B cell (primary cell): ENCODE results near the gene CNKSR3. TPM values are rescaled to one million over a fixed set of nuclear protein-coding genes. Genes with fewer than 3 reads are reported as not detected.

ENCODE experiments used
- ATAC-seq: fragments of 200-7000 bp; cut with Tn5 transposase; one replicate; pipeline ENCODE4 v1.10.0; 2021; ENCODE audit warnings: low read depth, mild to moderate bottlenecking, moderate number of reproducible peaks, moderate library complexity
- CTCF ChIA-PET: fragments of 350-600 bp; sonication (Branson Sonifier 250); formaldehyde crosslinking; loops from one replicate; lab custom pipeline; 2021; ENCODE audit warnings: antibody characterized with exemption, inconsistent platforms; lab: Charles Lee
- POLR2A ChIA-PET: fragments of 350-600 bp; sonication (Branson Sonifier 250); formaldehyde crosslinking; loops from one replicate; lab custom pipeline; 2021; ENCODE audit warnings: antibody characterized with exemption; lab: Charles Lee
- DNase-seq: peaks from one replicate; pipeline ENCODE4 v3.0.0; 2013
- H2AFZ ChIP-seq: 2 replicates; pipeline ENCODE4 v1.6.1; 2012; ENCODE audit warnings: mild to moderate bottlenecking, low read depth, low read length; ENCODE audit not compliant: insufficient read depth, poor library complexity, severe bottlenecking
- H3K27ac ChIP-seq, 2 donors: 1 replicate in 1 of 2; 2 replicates in 1 of 2; pipeline ENCODE4 v1.5.1; 2012 to 2013; ENCODE audit warnings: low read length in 2 of 2, mild to moderate bottlenecking in 2 of 2, moderate library complexity in 1 of 2
- H3K27me3 ChIP-seq, 4 experiments: fragments of 200-600 bp in 1 of 4; sonication (generic) in 1 of 4; replicated peaks in 1 of 4; 1 replicate in 2 of 4; 2 replicates in 2 of 4; pipeline versions ENCODE4 v1.6.1 to v1.7.0; 2013 to 2016; ENCODE audit warnings: low read length in 3 of 4, mild to moderate bottlenecking in 2 of 4, mixed read lengths in 1 of 4, moderate library complexity in 1 of 4; ENCODE audit not compliant: insufficient read depth in 4 of 4, control insufficient read depth in 3 of 4; ENCODE audit errors: control extremely low read depth in 1 of 4
- H3K36me3 ChIP-seq, 2 experiments: replicated peaks in 1 of 2; 1 replicate in 1 of 2; 2 replicates in 1 of 2; pipeline versions ENCODE4 v1.6.1 to v1.7.1; 2013; ENCODE audit warnings: low read length in 1 of 2; ENCODE audit not compliant: insufficient read depth in 2 of 2, control insufficient read depth in 1 of 2; ENCODE audit errors: control extremely low read depth in 1 of 2, extremely low read depth in 1 of 2
- H3K4me1 ChIP-seq, 2 donors: fragments of 200-600 bp in 1 of 2; sonication (generic) in 1 of 2; 1 replicate in 1 of 2; 2 replicates in 1 of 2; pipeline versions ENCODE4 v1.5.1 to v1.6.1; 2013 to 2017; ENCODE audit warnings: low read length in 2 of 2; ENCODE audit not compliant: control insufficient read depth in 2 of 2, insufficient read depth in 2 of 2
- H3K4me2 ChIP-seq: replicated peaks from 2 replicates; pipeline ENCODE3; 2012; ENCODE audit warnings: mild to moderate bottlenecking, low read depth, low read length; ENCODE audit not compliant: poor library complexity, severe bottlenecking
- H3K4me3 ChIP-seq, 5 experiments: fragments of 200-600 bp in 1 of 5; sonication (generic) in 1 of 5; 1 replicate in 3 of 5; 2 replicates in 2 of 5; pipeline versions ENCODE4 v1.5.1 to v1.7.0; 2011 to 2016; ENCODE audit warnings: low read length in 4 of 5, mild to moderate bottlenecking in 4 of 5, low read depth in 2 of 5, control low read depth in 1 of 5, moderate library complexity in 1 of 5; ENCODE audit not compliant: insufficient read depth in 1 of 5; ENCODE audit errors: control extremely low read depth in 1 of 5, extremely low read depth in 1 of 5
- H3K79me2 ChIP-seq: fragments of 200-600 bp; sonication (generic); one replicate; pipeline ENCODE4 v1.6.0; 2016; ENCODE audit warnings: low read length; ENCODE audit not compliant: control insufficient read depth, insufficient read depth
- H3K9ac ChIP-seq: fragments of 200-600 bp; sonication (generic); 2 replicates; pipeline ENCODE4 v1.6.1; 2017; ENCODE audit warnings: mild to moderate bottlenecking, low read length, moderate library complexity
- H3K9me3 ChIP-seq, 3 donors: one replicate each; pipeline versions ENCODE4 v1.6.1 to v1.7.1; 2013; ENCODE audit warnings: low read length in 2 of 3; ENCODE audit not compliant: control insufficient read depth in 2 of 3, insufficient read depth in 1 of 3; ENCODE audit errors: control extremely low read depth in 1 of 3
- H4K20me1 ChIP-seq: 2 replicates; pipeline ENCODE4 v1.6.0; 2012; ENCODE audit warnings: mild to moderate bottlenecking, low read length; ENCODE audit not compliant: insufficient read depth, control insufficient read depth, poor library complexity, severe bottlenecking
- H3K27ac Mint-ChIP-seq: one replicate; pipeline ENCODE4 v1.8.0; 2021; ENCODE audit warnings: mixed read lengths
- H3K27me3 Mint-ChIP-seq: one replicate; pipeline ENCODE4 v1.8.0; 2021; ENCODE audit warnings: mixed read lengths
- H3K4me1 Mint-ChIP-seq: one replicate; pipeline ENCODE4 v1.8.0; 2021; ENCODE audit warnings: mixed read lengths
- H3K4me3 Mint-ChIP-seq: one replicate; pipeline ENCODE4 v1.8.0; 2021; ENCODE audit warnings: mixed read lengths
- H3K9me3 Mint-ChIP-seq: one replicate; pipeline ENCODE4 v1.8.0; 2022; ENCODE audit warnings: mixed read lengths; ENCODE audit not compliant: insufficient read depth
- CTCF ChIP-seq: fragments of 200-600 bp; IDR thresholded peaks from one replicate; pipeline ENCODE4 v1.8.0; 2022; ENCODE audit warnings: antibody characterized with exemption, mild to moderate bottlenecking
- EZH2 ChIP-seq: IDR thresholded peaks from 2 replicates; pipeline ENCODE4 v1.6.1; 2012; ENCODE audit warnings: borderline replicate concordance, low read depth, mild to moderate bottlenecking, moderate library complexity, low read length; ENCODE audit not compliant: insufficient read depth, poor library complexity, severe bottlenecking
- WGBS: methylation state at CpG from one replicate; pipeline ENCODE4 v1.1.5; 2013; ENCODE audit warnings: missing lambda C conversion rate; ENCODE audit not compliant: insufficient coverage; 5-methylcytosine and 5-hydroxymethylcytosine counted together
- intact Hi-C: fragments of 100-400 bp; cut with micrococcal nuclease; formaldehyde crosslinking; loops from one replicate; pipeline ENCODE4 v1.10.0; 2022
- polyA plus RNA-seq: library from polyadenylated mRNA; depleted of rRNA; stranded (reverse); fragments of >200 nt; gene quantifications from 2 replicates; pipeline ENCODE4 v1.2.3, GENCODE V29; 2012
- total RNA-seq, 2 donors: library from RNA; stranded (reverse); fragments of 120-200 nt in 1 of 2; gene quantifications; 1 replicate in 1 of 2; 2 replicates in 1 of 2; pipeline versions ENCODE4 v1.2.3 to v1.2.4, GENCODE V29; 2013 to 2022

Gene CNKSR3
- total and polyA plus RNA-seq, 2 donors (not counting 1 experiment from before 2014, with no cell fraction given) = not detected

GRCh38 chr6:154502553-154502952, 7.9 kb downstream of the CNKSR3 start:
- Mint-ChIP-seq H3K4me3 (no peak overlapping the region), H3K27me3 (peaks cover 43% of the 10 kb centered on the region), H3K9me3 (no peaks in the 10 kb centered on the region), H3K27ac (no peak overlapping the region), H3K4me1 (no peaks in the 10 kb centered on the region)
- Histone ChIP-seq H3K9me3 (no peaks in the 10 kb centered on the region), H3K79me2 (no peaks in the 10 kb centered on the region), H2AFZ (no peak overlapping the region), H3K4me3 (no peak overlapping the region), H4K20me1 (no peaks in the 10 kb centered on the region), H3K36me3 (no peaks in the 10 kb centered on the region), H3K27ac (no peak overlapping the region), H3K4me2 (no peak overlapping the region), H3K9ac (no peak overlapping the region), H3K27me3 (peaks cover 0 to 7% (median 0%) of the 10 kb centered on the region in 4 experiments), H3K4me1 (no peaks in the 10 kb centered on the region)
- ChIA-PET CTCF (no interaction called here), POLR2A (no interaction called here)
- no peak for DNase-seq
- 80% methylated on average over 6 of the region's 7 CpGs for WGBS
- TF ChIP-seq EZH2 = no peak
- no peak for TF ChIP-seq CTCF
- intact Hi-C loops = no loop called here
- no peak for ATAC-seq

DNA sequence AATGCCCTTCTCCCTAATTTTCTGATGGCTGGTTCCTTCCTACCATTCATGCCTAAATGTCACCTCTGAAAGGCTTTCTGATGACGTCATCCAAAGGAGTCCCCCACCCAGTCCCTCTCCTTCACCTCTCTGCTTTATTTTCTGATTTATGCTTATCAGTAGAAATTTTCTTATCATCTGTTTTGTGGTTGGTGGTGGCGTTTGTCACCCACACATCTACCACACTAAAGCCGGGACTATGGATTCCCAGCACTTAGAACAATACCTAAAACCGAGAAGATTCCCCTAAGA, 9.0 kb downstream of the CNKSR3 start:
- POLR2A ChIA-PET = no interaction called here
- TF ChIP-seq EZH2 (no peak), CTCF (no peak)
- H3K4me3 Mint-ChIP-seq = no peak overlapping the region

More for the DNA sequence above, 9.0 kb downstream of the CNKSR3 start:
- Histone ChIP-seq H3K27ac (no peak overlapping the region), H3K79me2 (no peaks in the 10 kb centered on the region), H3K9ac (no peak overlapping the region), H3K4me3 (no peak overlapping the region), H4K20me1 (no peaks in the 10 kb centered on the region), H3K36me3 (no peaks in the 10 kb centered on the region), H3K9me3 (no peaks in the 10 kb centered on the region), H2AFZ (no peak overlapping the region), H3K4me1 (no peaks in the 10 kb centered on the region), H3K27me3 (peaks cover 0 to 7% (median 0%) of the 10 kb centered on the region in 4 experiments), H3K4me2 (no peak overlapping the region)
- CTCF ChIA-PET = no interaction called here
- no peak for ATAC-seq
- H3K27ac Mint-ChIP-seq = no peak overlapping the region
- no peak for DNase-seq
- WGBS = no CpG with 5 or more reads among the region's 4 CpGs
- H3K4me1 Mint-ChIP-seq = no peaks in the 10 kb centered on the region
- peaks cover 36% of the 10 kb centered on the region for H3K27me3 Mint-ChIP-seq
- intact Hi-C loops = no loop called here
- H3K9me3 Mint-ChIP-seq = no peaks in the 10 kb centered on the region
